Natural killer cell (primary cell): ENCODE results near the gene LSAMP. TPM values are rescaled to one million over a fixed set of nuclear protein-coding genes. Genes with fewer than 3 reads are reported as not detected.

Experiments
- ATAC-seq, 3 donors: fragments of 150-1000 bp in 2 of 3; fragments of 200-7000 bp in 1 of 3; cut with Tn5 transposase; 1 replicate in 1 of 3; 2 replicates in 2 of 3; pipeline ENCODE4 v1.10.0; 2021; ENCODE audit warnings: mild to moderate bottlenecking in 2 of 3, moderate library complexity in 2 of 3
- DNase-seq, 2 donors: peaks; one replicate each; pipeline versions ENCODE4 v3.0.0 to v3.0.0-alpha.2; 2013 to 2021; ENCODE audit warnings: mixed read lengths in 1 of 2
- H3K27ac ChIP-seq: one replicate; pipeline ENCODE4 v1.5.1; 2013; ENCODE audit warnings: mild to moderate bottlenecking, low read length
- H3K27me3 ChIP-seq: one replicate; pipeline ENCODE4 v1.6.1; 2013; ENCODE audit warnings: low read length; ENCODE audit not compliant: control insufficient read depth, insufficient read depth
- H3K36me3 ChIP-seq: one replicate; pipeline ENCODE4 v1.6.1; 2013; ENCODE audit warnings: low read length; ENCODE audit not compliant: control insufficient read depth, insufficient read depth
- H3K4me1 ChIP-seq: one replicate; pipeline ENCODE4 v1.6.1; 2013; ENCODE audit warnings: low read length; ENCODE audit not compliant: control insufficient read depth, insufficient read depth
- H3K4me3 ChIP-seq: one replicate; pipeline ENCODE4 v1.5.1; 2013; ENCODE audit warnings: low read length
- H3K9me3 ChIP-seq: one replicate; pipeline ENCODE4 v1.6.1; 2013; ENCODE audit warnings: low read length; ENCODE audit not compliant: control insufficient read depth, insufficient read depth
- H3K27ac Mint-ChIP-seq, 2 donors: one replicate each; pipeline ENCODE4 v1.8.0; 2022; ENCODE audit warnings: mild to moderate bottlenecking in 2 of 2, mixed read lengths in 2 of 2, moderate library complexity in 1 of 2
- H3K27me3 Mint-ChIP-seq, 2 donors: one replicate each; pipeline ENCODE4 v1.8.0; 2022; ENCODE audit warnings: low read depth in 2 of 2, mixed read lengths in 2 of 2
- H3K36me3 Mint-ChIP-seq: one replicate; pipeline ENCODE4 v1.8.0; 2022; ENCODE audit warnings: mixed read lengths
- H3K4me1 Mint-ChIP-seq, 2 donors: one replicate each; pipeline ENCODE4 v1.8.0; 2022; ENCODE audit warnings: mixed read lengths in 2 of 2
- H3K4me3 Mint-ChIP-seq: one replicate; pipeline ENCODE4 v1.8.0; 2022; ENCODE audit warnings: mild to moderate bottlenecking, moderate library complexity, mixed read lengths
- H3K9me3 Mint-ChIP-seq, 2 donors: one replicate each; pipeline ENCODE4 v1.8.0; 2022; ENCODE audit warnings: mixed read lengths in 2 of 2
- WGBS: methylation state at CpG from one replicate; pipeline ENCODE4 v1.1.7; 2013; ENCODE audit warnings: missing lambda C conversion rate; ENCODE audit not compliant: insufficient coverage; 5-methylcytosine and 5-hydroxymethylcytosine counted together
- intact Hi-C: fragments of 100-400 bp; cut with micrococcal nuclease; formaldehyde crosslinking; loops from one replicate; pipeline ENCODE4 v1.14.2; 2022
- total RNA-seq, 4 donors: library from RNA; stranded (reverse); fragments of 120-200 nt in 1 of 4; gene quantifications; one replicate each; pipeline versions ENCODE4 v1.2.3 to v1.2.4, GENCODE V29; 2013 to 2022
- TF ChIP-seq, protein P1 (sequence below): fragments of 200-600 bp; IDR thresholded peaks from one replicate; pipeline ENCODE4 v1.8.0; 2022; ENCODE audit warnings: antibody characterized with exemption

Gene LSAMP
- total RNA-seq, 3 donors from 2014 or later (not counting 1 experiment from before 2014, with no cell fraction given): not detected

DNA sequence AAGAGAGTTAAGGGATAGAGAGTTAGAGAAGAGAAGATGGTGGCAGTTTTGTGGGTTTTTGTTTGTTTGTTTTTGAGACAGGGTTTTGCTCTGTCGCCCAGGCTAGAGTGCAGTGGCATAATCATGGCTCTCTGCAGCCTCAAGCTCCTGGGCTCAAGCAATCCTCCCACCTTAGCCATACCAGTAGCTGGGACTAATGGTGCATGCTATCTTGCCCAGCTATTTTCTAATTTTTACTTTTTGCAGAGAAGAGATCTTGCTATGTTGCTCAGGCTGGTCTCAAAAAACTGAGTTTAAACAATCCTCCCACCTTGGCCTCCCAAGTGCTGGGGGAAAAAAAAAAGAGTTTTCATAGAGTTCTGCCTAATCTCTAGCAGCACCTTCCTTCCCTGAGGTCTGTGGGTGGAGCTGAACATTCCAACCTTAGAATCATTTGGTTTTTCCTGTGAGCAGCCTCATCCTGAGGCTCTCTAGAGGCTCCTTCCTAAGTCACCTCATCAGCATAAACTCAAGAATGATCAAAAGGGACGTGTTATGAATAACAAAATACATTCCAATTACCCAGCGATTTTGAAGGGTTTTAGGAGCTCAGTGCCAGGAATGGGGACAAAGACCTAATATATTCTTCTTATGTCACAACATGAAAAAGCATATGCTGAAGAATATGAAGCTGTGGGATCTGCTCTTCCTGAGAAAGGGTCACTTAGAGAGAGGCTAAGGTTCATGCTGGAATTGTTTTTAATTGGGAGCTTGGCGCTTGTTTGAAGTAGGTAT is 180.6 kb downstream of the LSAMP start:
- Histone ChIP-seq H3K27ac (no peak overlapping the region), H3K27me3 (no peaks in the 10 kb centered on the region), H3K9me3 (no peaks in the 10 kb centered on the region), H3K4me3 (no peak overlapping the region), H3K4me1 (no peaks in the 10 kb centered on the region), H3K36me3 (no peaks in the 10 kb centered on the region)
- DNase-seq (no peak), ATAC-seq (no peak)
- Mint-ChIP-seq H3K4me3 (no peak overlapping the region), H3K4me1 (no peaks in the 10 kb centered on the region), H3K36me3 (no peaks in the 10 kb centered on the region), H3K9me3 (peaks cover 3 to 10% of the 10 kb centered on the region in 2 donors), H3K27ac (no peak overlapping the region), H3K27me3 (no peaks in the 10 kb centered on the region)
- intact Hi-C loops: no loop called here
- WGBS: 65% methylated on average over 4 of the region's 4 CpGs
- TF ChIP-seq, protein P1, sequence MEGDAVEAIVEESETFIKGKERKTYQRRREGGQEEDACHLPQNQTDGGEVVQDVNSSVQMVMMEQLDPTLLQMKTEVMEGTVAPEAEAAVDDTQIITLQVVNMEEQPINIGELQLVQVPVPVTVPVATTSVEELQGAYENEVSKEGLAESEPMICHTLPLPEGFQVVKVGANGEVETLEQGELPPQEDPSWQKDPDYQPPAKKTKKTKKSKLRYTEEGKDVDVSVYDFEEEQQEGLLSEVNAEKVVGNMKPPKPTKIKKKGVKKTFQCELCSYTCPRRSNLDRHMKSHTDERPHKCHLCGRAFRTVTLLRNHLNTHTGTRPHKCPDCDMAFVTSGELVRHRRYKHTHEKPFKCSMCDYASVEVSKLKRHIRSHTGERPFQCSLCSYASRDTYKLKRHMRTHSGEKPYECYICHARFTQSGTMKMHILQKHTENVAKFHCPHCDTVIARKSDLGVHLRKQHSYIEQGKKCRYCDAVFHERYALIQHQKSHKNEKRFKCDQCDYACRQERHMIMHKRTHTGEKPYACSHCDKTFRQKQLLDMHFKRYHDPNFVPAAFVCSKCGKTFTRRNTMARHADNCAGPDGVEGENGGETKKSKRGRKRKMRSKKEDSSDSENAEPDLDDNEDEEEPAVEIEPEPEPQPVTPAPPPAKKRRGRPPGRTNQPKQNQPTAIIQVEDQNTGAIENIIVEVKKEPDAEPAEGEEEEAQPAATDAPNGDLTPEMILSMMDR: no peak

DNA sequence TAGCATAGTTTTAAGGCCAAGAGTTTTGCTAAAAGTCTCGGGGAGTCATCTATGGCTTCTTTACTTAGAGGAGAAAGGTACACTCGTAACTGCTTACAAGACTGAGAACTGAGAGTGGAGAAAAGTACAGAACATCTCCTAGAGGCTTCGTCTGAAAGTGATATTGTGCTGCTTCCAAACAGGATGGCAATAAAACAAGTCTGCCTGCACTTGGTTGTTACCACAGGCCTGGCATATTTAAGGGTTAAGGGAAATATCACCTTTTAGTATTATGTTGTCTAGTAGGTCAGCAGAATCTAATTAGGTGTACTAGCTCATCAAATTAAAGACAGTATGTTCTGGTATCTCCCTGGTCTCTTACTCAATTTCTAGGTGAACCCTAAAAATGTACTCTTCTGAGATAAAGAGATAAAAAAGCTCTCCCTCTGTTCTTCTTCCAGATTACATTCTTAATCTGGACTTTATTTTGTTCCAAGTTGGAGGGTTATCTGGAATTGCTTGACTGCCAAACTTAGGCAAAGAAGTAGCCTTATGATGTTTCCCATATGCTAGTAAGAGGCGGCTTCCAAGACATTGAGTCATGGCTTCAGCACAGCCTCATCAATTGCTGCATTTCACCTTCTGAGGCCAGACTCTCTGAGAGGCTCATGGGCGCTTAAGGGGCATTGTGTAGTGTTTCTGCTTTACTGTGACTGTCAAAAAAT is 181.3 kb downstream of the LSAMP start:
- no peak for ATAC-seq
- H3K27me3 ChIP-seq: no peaks in the 10 kb centered on the region
- no peak overlapping the region for H3K4me3 ChIP-seq
- no peaks in the 10 kb centered on the region for H3K36me3 Mint-ChIP-seq
- TF ChIP-seq, protein P1: no peak
- H3K9me3 Mint-ChIP-seq: peaks cover 3 to 10% of the 10 kb centered on the region in 2 donors
- WGBS: 57% methylated on average over 5 of the region's 5 CpGs
- H3K36me3 ChIP-seq: no peaks in the 10 kb centered on the region
- H3K27me3 Mint-ChIP-seq: no peaks in the 10 kb centered on the region
- no peak overlapping the region for H3K4me3 Mint-ChIP-seq
- H3K27ac ChIP-seq: no peak overlapping the region
- intact Hi-C loops: no loop called here
- no peaks in the 10 kb centered on the region for H3K4me1 Mint-ChIP-seq
- no peak overlapping the region for H3K27ac Mint-ChIP-seq
- H3K4me1 ChIP-seq: no peaks in the 10 kb centered on the region
- no peak for DNase-seq
- H3K9me3 ChIP-seq: no peaks in the 10 kb centered on the region

DNA sequence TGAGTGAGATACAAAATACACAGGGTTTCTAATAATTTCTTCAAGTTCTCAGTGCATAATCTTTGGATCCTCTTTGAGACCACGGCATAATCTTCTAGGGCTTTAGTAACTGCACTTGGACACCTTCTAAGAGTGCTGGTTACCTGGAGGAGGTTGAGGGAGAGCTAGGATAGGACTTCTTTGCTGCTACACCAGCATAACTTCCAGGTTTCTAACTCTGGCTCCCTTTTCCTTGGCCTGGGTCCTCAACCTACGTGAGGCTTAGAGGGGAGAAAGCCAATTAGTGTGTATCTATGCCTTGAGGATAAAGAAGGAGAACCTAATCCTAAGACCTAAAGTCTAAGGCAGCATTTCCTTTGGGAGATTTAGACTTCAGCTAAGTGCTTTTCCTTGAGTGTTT is 184.8 kb downstream of the LSAMP start:
- intact Hi-C loops: no loop called here
- no peaks in the 10 kb centered on the region for H3K27me3 ChIP-seq
- Mint-ChIP-seq H3K27ac (no peak overlapping the region), H3K4me1 (no peaks in the 10 kb centered on the region), H3K27me3 (no peaks in the 10 kb centered on the region), H3K36me3 (no peaks in the 10 kb centered on the region), H3K9me3 (peaks cover 3 to 11% of the 10 kb centered on the region in 2 donors), H3K4me3 (no peak overlapping the region)
- no peaks in the 10 kb centered on the region for H3K4me1 ChIP-seq
- ATAC-seq (no peak), DNase-seq (no peak)
- H3K9me3 ChIP-seq: no peaks in the 10 kb centered on the region
- no peaks in the 10 kb centered on the region for H3K36me3 ChIP-seq
- TF ChIP-seq, protein P1: no peak
- no peak overlapping the region for H3K4me3 ChIP-seq
- WGBS: 68% methylated on average over 2 of the region's 2 CpGs
- H3K27ac ChIP-seq: no peak overlapping the region
